GM18909 (cell line): ENCODE data around the gene RHO.

ENCODE experiments used
- ATAC-seq: cut with Tn5 transposase; IDR thresholded peaks from one replicate; pipeline ENCODE4 v1.9.1; 2021; ENCODE audit warnings: mild to moderate bottlenecking; ENCODE audit not compliant: unreplicated experiment, poor library complexity

RHO gene

DNA sequence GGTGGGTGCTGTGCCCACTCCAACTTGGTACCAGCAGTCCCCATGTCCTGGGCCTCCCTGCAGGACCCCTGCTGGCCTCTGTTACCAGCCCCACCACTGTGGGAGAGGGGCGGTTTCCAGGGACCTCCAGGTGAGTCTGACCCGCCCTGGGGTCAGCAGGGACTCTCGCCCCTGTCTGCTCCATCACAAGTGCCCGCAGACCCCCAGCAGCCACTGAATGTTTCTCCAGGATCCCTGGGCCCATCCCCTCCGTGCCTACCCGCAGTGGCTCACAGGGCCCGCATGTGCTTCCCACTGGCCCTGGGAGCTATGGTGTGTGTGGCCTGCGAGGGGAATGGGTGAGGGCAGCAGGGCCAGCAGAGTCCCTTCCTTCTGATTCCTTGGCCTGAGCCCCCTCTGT is 9.9 kb upstream of the RHO start:
- ATAC-seq = no peak

- ATAC-seq = no peak
Observed at GRCh38 chr3:129519449-129519848, 9.0 kb upstream of the RHO start.

- no peak for ATAC-seq
Observed at GRCh38 chr3:129519896-129520715, 8.3 kb upstream of the RHO start.

- no peak for ATAC-seq
Observed at GRCh38 chr3:129520960-129521359, 7.5 kb upstream of the RHO start.

- ATAC-seq = no peak
Observed at GRCh38 chr3:129521611-129522010, 6.8 kb upstream of the RHO start.

DNA sequence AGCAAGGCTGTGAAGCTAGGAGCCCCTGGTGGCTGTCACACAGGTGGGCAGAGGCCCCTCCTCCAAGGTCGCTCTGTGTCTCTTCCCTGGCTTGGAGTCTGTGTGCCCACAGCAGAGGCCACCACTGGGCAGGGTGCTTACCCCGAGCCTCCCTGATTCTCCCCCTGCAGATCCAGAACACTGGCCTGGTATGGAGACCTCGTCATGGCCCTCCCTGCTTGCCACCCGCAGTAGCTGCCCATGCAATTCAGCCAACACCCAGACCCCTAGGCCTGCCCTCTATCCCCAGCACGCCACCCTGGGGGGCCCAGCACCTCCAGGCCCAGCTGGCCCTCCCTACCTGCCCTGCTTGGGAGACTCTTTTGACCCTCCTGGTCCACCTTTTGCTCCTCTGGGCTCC is 5.5 kb upstream of the RHO start:
- ATAC-seq = no peak

- no peak for ATAC-seq
Observed at GRCh38 chr3:129524081-129524480, 4.4 kb upstream of the RHO start.

DNA sequence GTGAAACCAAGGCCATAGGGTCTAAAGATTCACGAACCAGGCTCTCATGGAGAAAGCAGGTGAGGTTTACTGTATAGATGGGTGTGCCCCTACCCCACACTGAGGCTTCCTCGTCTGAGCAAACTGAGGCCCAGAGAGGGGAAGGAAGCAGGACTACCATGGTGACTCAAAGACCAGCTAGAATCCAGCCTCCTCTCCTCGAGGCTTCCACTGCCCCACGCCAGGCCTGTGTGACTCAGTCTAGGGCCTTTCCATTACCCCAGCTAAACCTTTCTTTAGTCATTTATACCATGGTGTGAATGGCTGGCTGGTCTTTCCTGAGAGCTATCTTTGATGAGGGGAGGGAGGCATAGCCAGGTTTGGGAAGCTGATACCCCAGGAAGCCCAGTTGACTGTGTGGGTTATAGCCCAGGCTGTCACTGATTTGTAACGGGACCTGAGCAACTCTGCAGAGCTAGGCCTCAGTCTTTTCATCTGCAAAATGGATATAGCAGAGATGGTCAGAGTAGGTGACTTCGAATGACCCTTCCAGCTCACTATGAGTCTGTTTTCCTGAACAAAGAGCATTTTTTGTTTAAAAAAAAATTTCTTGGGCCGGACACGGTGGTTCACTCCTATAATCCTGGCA is 3.0 kb upstream of the RHO start:
- ATAC-seq = no peak

- ATAC-seq = peak; percentile 81
Observed at GRCh38 chr3:129526121-129526900, 2.1 kb upstream of the RHO start.

- ATAC-seq = no peak
Observed at GRCh38 chr3:129527262-129527661, 1.2 kb upstream of the RHO start.

- no peak for ATAC-seq
Observed at GRCh38 chr3:129529436-129530210, 1.2 kb downstream of the RHO start.

GRCh38 chr3:129530251-129530791 is 1.9 kb downstream of the RHO start:
- no peak for ATAC-seq

DNA sequence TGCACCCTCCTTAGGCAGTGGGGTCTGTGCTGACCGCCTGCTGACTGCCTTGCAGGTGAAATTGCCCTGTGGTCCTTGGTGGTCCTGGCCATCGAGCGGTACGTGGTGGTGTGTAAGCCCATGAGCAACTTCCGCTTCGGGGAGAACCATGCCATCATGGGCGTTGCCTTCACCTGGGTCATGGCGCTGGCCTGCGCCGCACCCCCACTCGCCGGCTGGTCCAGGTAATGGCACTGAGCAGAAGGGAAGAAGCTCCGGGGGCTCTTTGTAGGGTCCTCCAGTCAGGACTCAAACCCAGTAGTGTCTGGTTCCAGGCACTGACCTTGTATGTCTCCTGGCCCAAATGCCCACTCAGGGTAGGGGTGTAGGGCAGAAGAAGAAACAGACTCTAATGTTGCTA is 2.4 kb downstream of the RHO start:
- ATAC-seq = no peak

- ATAC-seq = no peak
Observed at GRCh38 chr3:129531699-129532098, 3.3 kb downstream of the RHO start.

- ATAC-seq = no peak
Observed at GRCh38 chr3:129532261-129532660, 3.8 kb downstream of the RHO start.

- ATAC-seq = no peak
Observed at GRCh38 chr3:129533406-129533805, 5.0 kb downstream of the RHO start.

DNA sequence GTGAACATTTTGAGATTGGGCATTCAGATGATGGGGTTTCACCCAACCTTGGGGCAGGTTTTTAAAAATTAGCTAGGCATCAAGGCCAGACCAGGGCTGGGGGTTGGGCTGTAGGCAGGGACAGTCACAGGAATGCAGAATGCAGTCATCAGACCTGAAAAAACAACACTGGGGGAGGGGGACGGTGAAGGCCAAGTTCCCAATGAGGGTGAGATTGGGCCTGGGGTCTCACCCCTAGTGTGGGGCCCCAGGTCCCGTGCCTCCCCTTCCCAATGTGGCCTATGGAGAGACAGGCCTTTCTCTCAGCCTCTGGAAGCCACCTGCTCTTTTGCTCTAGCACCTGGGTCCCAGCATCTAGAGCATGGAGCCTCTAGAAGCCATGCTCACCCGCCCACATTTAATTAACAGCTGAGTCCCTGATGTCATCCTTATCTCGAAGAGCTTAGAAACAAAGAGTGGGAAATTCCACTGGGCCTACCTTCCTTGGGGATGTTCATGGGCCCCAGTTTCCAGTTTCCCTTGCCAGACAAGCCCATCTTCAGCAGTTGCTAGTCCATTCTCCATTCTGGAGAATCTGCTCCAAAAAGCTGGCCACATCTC is 6.1 kb downstream of the RHO start:
- no peak for ATAC-seq

DNA sequence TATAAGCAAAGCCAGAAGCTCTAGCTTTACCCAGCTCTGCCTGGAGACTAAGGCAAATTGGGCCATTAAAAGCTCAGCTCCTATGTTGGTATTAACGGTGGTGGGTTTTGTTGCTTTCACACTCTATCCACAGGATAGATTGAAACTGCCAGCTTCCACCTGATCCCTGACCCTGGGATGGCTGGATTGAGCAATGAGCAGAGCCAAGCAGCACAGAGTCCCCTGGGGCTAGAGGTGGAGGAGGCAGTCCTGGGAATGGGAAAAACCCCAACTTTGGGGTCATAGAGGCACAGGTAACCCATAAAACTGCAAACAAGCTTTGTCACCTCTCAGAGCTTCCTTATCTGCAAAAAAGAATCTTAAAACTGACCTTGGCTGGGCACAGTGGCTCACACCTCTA is 6.6 kb downstream of the RHO start:
- no peak for ATAC-seq

DNA sequence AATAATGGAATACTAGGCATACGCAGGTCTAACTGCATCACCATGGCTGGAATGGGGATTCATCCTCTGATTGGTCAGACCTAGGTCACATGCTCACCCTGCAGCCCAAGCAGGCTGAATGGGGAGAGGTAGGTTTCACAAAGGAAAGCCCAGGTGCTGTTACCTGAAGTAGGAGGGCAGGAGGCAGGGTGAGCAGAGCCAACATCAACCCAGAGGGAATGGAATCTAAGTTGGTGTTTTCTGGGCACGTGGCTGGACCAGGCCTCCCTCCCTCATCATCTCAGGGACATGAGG is 7.9 kb downstream of the RHO start:
- no peak for ATAC-seq

DNA sequence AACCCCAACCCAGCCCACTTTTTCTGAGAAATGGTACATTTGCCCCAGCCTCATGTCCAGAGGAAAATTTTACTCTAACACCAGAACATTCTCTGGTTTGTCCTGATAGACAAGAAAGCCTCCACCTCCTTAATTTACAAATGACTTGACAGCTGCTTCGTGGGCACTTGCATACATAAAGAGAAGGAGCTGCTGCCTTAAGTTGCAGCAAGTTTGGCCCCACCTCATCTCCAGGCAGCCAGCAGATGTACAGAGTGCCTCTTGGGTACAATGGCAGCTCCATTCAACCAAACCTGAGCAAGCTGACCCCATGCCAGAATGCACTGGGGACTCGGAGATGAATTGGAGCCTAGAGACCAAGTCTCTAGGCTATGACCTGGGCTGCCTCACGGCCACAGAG is 8.4 kb downstream of the RHO start:
- ATAC-seq = no peak
